NK-92 (cell line): ENCODE data around the gene CEBPE.
"Not testable (repeated sequence)": the region's sequence is repeated elsewhere in the genome, so short reads cannot be mapped to it uniquely, and the experiment has no call there.

Experiments
- DNase-seq: peaks from one replicate; lab custom pipeline; 2025; ENCODE audit not compliant: unreplicated experiment; lab: John Stamatoyannopoulos, UW

CEBPE gene

DNA sequence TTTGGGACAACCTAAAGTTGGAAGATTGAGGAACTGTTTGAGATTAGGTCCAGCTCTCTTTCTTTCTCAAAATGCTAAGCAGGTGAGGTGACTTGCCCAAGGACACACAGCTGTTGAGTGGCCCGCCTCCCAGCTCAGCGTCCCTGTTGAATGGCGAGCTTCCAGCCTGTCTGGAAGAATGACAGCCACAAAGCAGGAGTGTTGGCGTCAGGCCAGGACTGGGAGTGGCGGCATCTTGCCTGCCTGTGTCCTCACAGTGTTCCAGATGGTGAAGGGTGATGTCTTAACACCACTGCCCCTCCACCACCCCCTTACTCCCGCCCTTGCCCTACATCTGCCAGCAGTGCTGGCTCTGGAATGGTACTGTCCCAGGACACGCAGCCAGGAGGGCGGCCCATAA is 4.4 kb upstream of the CEBPE start:
- no peak for DNase-seq

DNA sequence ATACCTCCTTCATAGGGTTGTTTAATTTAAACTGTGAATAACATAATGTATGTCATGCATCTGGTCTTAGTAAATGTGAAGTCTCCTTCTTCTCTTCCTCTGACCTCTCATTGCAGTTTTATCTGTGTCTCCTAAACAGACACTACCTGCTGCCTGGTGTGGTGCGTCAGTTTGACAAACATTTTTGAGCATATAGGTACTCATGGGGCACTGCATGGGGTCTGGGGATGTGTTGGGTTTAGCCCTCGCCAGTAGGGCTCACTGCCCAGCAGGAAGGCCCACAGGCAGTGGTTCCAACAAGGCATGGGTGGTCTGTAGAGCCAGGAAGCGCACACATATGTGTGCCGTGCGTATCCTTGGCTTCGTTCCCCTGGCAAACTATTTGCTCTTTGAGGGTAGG is 3.0 kb upstream of the CEBPE start:
- DNase-seq = no peak

DNA sequence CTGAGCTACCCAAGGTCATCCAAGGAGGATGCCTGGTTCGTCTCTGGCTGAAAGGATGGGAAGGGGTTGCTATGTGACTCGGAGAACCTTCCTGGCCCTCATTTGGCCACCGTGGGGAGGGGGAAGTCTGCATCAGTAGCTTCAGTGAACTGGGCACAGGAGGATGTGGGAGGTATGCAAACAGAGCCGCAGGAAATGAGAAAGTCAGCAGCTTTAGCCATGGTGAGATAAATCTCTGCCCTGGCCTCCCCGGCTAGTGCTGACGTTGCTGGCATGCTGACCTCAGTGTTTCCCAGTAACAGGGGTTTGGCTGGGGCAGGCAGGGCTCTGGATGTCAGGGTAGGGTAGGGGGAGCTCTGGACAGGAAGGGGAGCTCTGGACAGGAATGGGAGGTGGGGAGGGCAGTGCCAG is 2.3 kb upstream of the CEBPE start:
- DNase-seq = no peak

GRCh38 chr14:23120541-23121251 is 1.6 kb upstream of the CEBPE start:
- DNase-seq = peak; percentile 28

- DNase-seq = no peak
Measured at GRCh38 chr14:23119363-23120327, 590 bp upstream of the CEBPE start.

DNA sequence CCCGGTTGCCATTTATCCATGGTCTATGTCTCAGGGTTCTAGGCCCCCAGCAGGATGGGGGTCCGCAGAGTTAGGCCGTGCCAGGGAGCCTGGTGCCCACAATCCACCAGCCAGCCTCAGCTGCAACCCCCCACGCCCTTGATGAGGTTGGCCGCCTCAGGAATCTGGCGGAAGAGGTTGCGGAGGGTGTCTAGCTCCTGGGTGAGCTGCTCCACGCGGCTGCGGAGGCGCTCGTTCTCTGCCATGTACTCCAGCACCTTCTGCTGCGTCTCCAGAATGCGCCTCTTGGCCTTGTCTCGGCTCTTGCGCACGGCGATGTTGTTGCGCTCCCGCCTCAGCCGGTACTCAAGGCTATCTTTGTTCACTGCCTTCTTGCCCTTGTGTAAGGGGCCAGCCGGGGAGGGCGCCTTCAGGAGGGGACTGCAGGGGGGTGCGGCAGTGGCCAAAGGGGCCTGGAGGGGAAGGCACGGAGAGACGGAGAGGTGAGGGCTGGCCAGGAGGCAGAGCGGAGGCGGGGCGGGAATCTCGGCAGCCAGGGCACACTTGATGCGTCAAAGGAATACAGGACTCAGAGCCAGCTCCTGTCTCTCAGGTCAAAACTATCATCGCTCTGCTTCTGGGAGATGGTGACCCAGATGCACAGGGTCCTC is 1.6 kb downstream of the CEBPE start:
- no peak for DNase-seq

- DNase-seq = no peak
Measured at GRCh38 chr14:23115918-23116317, 3.1 kb downstream of the CEBPE start.

- no peak for DNase-seq
Measured at GRCh38 chr14:23115039-23115731, 3.9 kb downstream of the CEBPE start.

- no peak for DNase-seq
Measured at GRCh38 chr14:23114669-23115038, 4.4 kb downstream of the CEBPE start.

- DNase-seq = no peak
Measured at GRCh38 chr14:23114120-23114458, 5.0 kb downstream of the CEBPE start.

DNA sequence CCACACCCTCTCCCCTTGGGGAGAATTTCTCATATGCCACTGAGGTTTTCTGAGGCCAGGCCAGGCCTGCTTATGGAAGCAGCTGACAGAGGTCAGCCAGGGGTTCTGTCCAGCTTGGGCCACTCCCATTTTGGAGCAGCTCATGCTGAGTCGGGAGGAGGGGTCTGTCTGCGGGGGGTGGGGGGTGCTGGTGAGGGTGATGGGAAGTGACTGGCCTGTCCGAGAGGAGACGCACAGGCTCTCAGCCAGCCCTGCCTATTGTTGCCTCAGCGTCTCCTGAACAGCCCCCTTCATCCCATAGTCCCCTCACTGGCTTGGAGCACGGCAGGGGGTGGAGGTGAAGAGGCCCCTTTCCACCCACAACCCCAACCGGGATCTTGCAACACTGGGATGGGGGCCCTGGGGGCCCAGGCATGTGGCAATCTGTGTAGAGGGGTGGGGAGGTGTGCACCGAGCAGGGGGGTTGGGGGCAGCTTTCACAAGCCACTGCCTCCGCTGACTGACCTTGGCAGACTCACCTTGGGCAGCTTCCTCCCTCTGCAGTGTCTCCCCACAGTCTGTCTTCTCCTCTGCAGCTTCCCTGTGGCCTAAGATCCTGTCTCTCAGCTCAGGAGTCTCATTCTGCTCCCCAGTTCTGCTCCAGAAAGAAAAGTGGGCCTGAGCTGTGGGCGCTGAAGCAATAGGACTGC is 5.5 kb downstream of the CEBPE start:
- DNase-seq = no peak

- DNase-seq = no peak
Measured at GRCh38 chr14:23112359-23113178, 6.5 kb downstream of the CEBPE start.

GRCh38 chr14:23110579-23111365 is 8.3 kb downstream of the CEBPE start:
- no peak for DNase-seq

DNA sequence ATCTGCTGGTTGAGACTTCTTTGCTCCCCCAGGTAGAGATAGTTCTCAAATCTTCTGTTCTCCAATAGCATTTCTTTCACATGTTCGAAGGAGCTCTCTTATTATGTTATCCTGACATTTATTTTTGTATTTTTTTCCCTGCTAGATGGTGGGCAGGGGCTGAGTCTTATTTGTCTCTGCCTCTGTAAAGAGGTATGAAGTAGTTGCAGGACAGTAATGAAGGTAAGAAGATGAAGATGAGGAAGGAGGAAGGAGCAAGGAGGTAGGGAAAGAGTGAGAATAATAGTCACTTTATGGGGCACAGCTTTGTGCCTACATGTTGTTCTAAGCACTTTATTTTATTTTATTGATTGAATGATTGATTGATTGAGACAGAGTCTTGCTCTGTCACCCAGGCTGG is 9.3 kb downstream of the CEBPE start:
- DNase-seq = no peak

DNA sequence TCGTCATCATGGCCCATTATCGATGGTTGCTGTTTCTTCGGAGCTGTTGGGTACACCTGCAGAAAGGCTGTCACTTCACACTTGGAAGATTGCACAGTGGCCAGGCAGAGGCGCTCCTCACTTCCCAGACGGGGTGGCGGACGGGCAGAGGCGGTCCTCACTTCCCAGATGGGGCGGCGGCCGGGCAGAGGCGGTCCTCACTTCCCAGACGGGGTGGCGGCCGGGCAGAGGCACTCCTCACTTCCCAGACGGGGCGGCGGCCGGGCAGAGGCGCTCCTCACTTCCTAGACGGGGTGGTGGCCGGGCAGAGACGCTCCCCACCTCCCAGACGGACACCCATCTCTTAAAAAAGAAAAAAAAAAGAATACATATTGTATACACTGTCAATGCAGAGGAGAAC is 10.9 kb downstream of the CEBPE start:
- not testable (repeated sequence) for DNase-seq

DNA sequence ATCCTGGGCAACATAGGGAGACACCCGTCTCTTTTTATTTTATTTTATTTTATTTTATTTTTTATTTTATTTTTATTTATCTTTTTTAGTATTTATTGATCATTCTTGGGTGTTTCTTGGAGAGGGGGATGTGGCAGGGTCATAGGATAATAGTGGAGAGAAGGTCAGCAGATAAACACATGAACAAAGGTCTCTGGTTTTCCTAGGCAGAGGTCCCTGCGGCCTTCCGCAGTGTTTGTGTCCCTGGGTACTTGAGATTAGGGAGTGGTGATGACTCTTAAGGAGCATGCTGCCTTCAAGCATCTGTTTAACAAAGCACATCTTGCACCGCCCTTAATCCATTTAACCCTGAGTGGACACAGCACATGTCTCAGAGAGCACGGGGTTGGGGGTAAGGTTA is 11.4 kb downstream of the CEBPE start:
- DNase-seq = not testable (repeated sequence)

DNA sequence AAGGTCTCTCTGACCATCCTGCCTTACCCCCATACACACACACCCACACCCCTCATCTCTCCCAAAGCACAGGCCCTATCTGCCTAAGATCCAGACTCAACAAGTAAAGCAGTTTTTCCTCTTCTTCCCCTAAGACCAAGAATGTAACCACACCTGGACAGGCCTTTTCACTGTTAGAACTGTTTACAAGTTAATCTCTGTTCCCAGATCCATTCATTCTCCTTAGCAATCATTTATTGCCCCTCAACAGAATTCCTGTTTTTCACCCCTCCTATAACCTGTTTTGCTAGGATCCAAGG is 12.4 kb downstream of the CEBPE start:
- DNase-seq = no peak

GRCh38 chr14:23105348-23105824 is 13.7 kb downstream of the CEBPE start:
- DNase-seq = no peak
